Transverse colon (tissue), 4 donors: ENCODE data around the gene HECTD2. TPM values are rescaled to one million over a fixed set of nuclear protein-coding genes. Genes with fewer than 3 reads are reported as not detected.
A peak's percentile ranks its signal among the peaks of the same experiment; 100 is the strongest.
"Not testable (repeated sequence)": the region's sequence is repeated elsewhere in the genome, so short reads cannot be mapped to it uniquely, and the experiment has no call there.

Experiments
- DNase-seq: peaks from one replicate; pipeline ENCODE4 v3.0.0-alpha.2; 2019
- H3K27ac ChIP-seq, 4 donors: fragments of 200-600 bp; sonication (generic); 2 replicates each; pipeline ENCODE4 v1.5.1; 2016 to 2018; ENCODE audit warnings: inconsistent platforms in 4 of 4
- H3K27me3 ChIP-seq: fragments of 200-600 bp; sonication (generic); 2 replicates; pipeline ENCODE4 v1.5.1; 2017; ENCODE audit warnings: inconsistent platforms
- H3K36me3 ChIP-seq, 4 donors: fragments of 200-600 bp; sonication (generic); 2 replicates each; pipeline ENCODE4 v1.5.1; 2017 to 2019; ENCODE audit warnings: inconsistent platforms in 4 of 4
- H3K4me1 ChIP-seq, 4 donors: fragments of 200-600 bp; sonication (generic); 2 replicates each; pipeline ENCODE4 v1.5.1; 2017 to 2020; ENCODE audit warnings: inconsistent platforms in 4 of 4
- H3K4me3 ChIP-seq, 4 donors: fragments of 200-600 bp; sonication (generic); 1 replicate in 1 of 4; 2 replicates in 3 of 4; pipeline versions ENCODE4 v1.5.1 to v1.6.1; 2017 to 2019; ENCODE audit warnings: inconsistent platforms in 4 of 4
- H3K9me3 ChIP-seq, 2 donors: fragments of 200-600 bp; sonication (generic); 2 replicates each; pipeline ENCODE4 v1.5.1; 2017 to 2019; ENCODE audit warnings: inconsistent platforms in 2 of 2
- CTCF ChIP-seq, 5 experiments: fragments of 200-600 bp in 3 of 5; fragments of 450-650 bp in 2 of 5; sonication (generic) in 3 of 5; IDR thresholded peaks; 1 replicate in 2 of 5; 2 replicates in 3 of 5; pipeline ENCODE4 v1.5.1; 2016 to 2017; ENCODE audit warnings: antibody characterized with exemption in 5 of 5, inconsistent platforms in 3 of 5, mild to moderate bottlenecking in 2 of 5, moderate library complexity in 1 of 5
- EP300 ChIP-seq: sonication (generic); formaldehyde crosslinking; IDR thresholded peaks from one replicate; pipeline ENCODE4 v1.6.1; 2017; ENCODE audit warnings: antibody characterized with exemption, low read depth
- POLR2A ChIP-seq: fragments of 450-650 bp; IDR thresholded peaks from one replicate; pipeline ENCODE4 v1.6.1; 2016; ENCODE audit warnings: antibody characterized with exemption, mild to moderate bottlenecking, moderate library complexity
- POLR2AphosphoS5 ChIP-seq, 3 donors: sonication (generic); formaldehyde crosslinking; IDR thresholded peaks; one replicate each; pipeline ENCODE4 v1.6.1; 2016; ENCODE audit warnings: antibody characterized with exemption in 3 of 3
- WGBS, 2 donors: methylation state at CpG; one replicate each; pipeline ENCODE4 v1.1.5; 2018; ENCODE audit warnings: low coverage in 1 of 2; 5-methylcytosine and 5-hydroxymethylcytosine counted together
- in situ Hi-C, 4 donors: fragments of 200-750 bp; cut with MboI; loops; one replicate each; pipeline versions ENCODE4 v1.15.0 to v1.15.1; 2017; ENCODE audit warnings: low sequenced_read_pairs in 3 of 4, low pct_ligation_motif_present in 1 of 4, low pct_unique_long_range_greater_than_20kb in 1 of 4
- intact Hi-C: fragments of 100-400 bp; cut with DNase I; formaldehyde crosslinking; loops from one replicate; pipeline ENCODE4 v1.15.1; 2023; ENCODE audit warnings: low total_unique reads
- total RNA-seq, 4 donors: library from RNA; depleted of rRNA; stranded (reverse); fragments of >200 nt; gene quantifications; one replicate each; pipeline ENCODE4 v1.1.0, GENCODE V29; 2016

Gene HECTD2
- total RNA-seq, 4 donors from 2014 or later: 6.8 to 10.3 (median 8.1) TPM

- intact Hi-C loops: loop anchor here (1.0 to 10.0 kb wide), 3 partner anchors 20 to 245 kb away; partner anchors contain the start of genes HECTD2 and PPP1R3C
- Histone ChIP-seq H3K27ac (peak overlapping the region in 2 of 4 donors; percentile 9 to 21), H3K4me1 (peaks cover 0 to 9% (median 5%) of the 10 kb centered on the region in 4 donors), H3K27me3 (peaks cover 9% of the 10 kb centered on the region), H3K4me3 (peak overlapping the region in 1 of 4 donors; percentile 16), H3K9me3 (no peaks in the 10 kb centered on the region), H3K36me3 (no peaks in the 10 kb centered on the region)
- in situ Hi-C loops: loop anchor here (10.0 to 25.0 kb wide), 3 partner anchors 245 to 522 kb away; partner anchors contain the start of genes BTAF1 (in 4 of the 4), FGFBP3 (in 4 of the 4) and PPP1R3C (in 2 of the 4)
- no peak for TF ChIP-seq POLR2A
- TF ChIP-seq CTCF (IDR thresholded peaks at IDR 0.05): peak; percentile 66 to 75 (median 69)
- no peak for TF ChIP-seq POLR2AphosphoS5 (IDR thresholded peaks at IDR 0.05)
- TF ChIP-seq EP300: no peak
- DNase-seq: no peak
- 3 to 12% methylated on average over 6 to 8 of the region's 8 CpGs for WGBS, 2 donors
These were observed 20.3 kb upstream of the HECTD2 start for GRCh38 chr10:91389636-91390512.

- in situ Hi-C loops: loop anchor here (10.0 to 25.0 kb wide), 3 partner anchors 244 to 522 kb away; partner anchors contain the start of genes BTAF1 (in 4 of the 4), FGFBP3 (in 4 of the 4) and PPP1R3C (in 2 of the 4)
- not testable (repeated sequence) for H3K27ac ChIP-seq
These were observed 19.7 kb upstream of the HECTD2 start for GRCh38 chr10:91390513-91390825.

GRCh38 chr10:91391920-91392319 is 18.2 kb upstream of the HECTD2 start:
- H3K36me3 ChIP-seq: no peaks in the 10 kb centered on the region
- no peak overlapping the region for H3K27ac ChIP-seq
- 83 to 100% methylated on average over 1 of the region's 1 CpG for WGBS, 2 donors
- no peak for DNase-seq
- peaks cover 9% of the 10 kb centered on the region for H3K27me3 ChIP-seq
- peaks cover 0 to 9% (median 5%) of the 10 kb centered on the region in 4 donors for H3K4me1 ChIP-seq
- no peak overlapping the region for H3K4me3 ChIP-seq
- no peaks in the 10 kb centered on the region for H3K9me3 ChIP-seq
- in situ Hi-C loops: loop anchor here (10.0 to 25.0 kb wide), 3 partner anchors 243 to 520 kb away; partner anchors contain the start of genes BTAF1 (in 4 of the 4), FGFBP3 (in 4 of the 4) and PPP1R3C (in 2 of the 4)
- intact Hi-C loops: no loop called here
- TF ChIP-seq POLR2AphosphoS5 (IDR thresholded peaks at IDR 0.05) (no peak), POLR2A (no peak), EP300 (no peak), CTCF (IDR thresholded peaks at IDR 0.05) (no peak)

More at GRCh38 chr10:91390513-91390825, 19.7 kb upstream of the HECTD2 start:
- 92% methylated on average over 3 of the region's 3 CpGs; no CpG with 5 or more reads in 1 of the 2 donors for WGBS, 2 donors
- H3K4me1 ChIP-seq, intact Hi-C loops, H3K27me3 ChIP-seq, H3K9me3 ChIP-seq, H3K36me3 ChIP-seq, DNase-seq, H3K4me3 ChIP-seq: not testable (repeated sequence)

- intact Hi-C loops (no loop called here), in situ Hi-C loops (no loop called here)
- Histone ChIP-seq H3K4me1 (peaks cover 4 to 13% (median 6%) of the 10 kb centered on the region in 4 donors), H3K4me3 (no peak overlapping the region), H3K27me3 (no peaks in the 10 kb centered on the region), H3K27ac (no peak overlapping the region), H3K9me3 (no peaks in the 10 kb centered on the region), H3K36me3 (no peaks in the 10 kb centered on the region)
- DNase-seq: no peak
- 92 to 93% methylated on average over 3 of the region's 3 CpGs for WGBS, 2 donors
- TF ChIP-seq CTCF (IDR thresholded peaks at IDR 0.05): no peak
- TF ChIP-seq EP300: no peak
- TF ChIP-seq POLR2A: no peak
- no peak for TF ChIP-seq POLR2AphosphoS5 (IDR thresholded peaks at IDR 0.05)
These were observed 3.8 kb upstream of the HECTD2 start for GRCh38 chr10:91406322-91406721.
